ENCODE data around the gene KPTN. TPM values are rescaled to one million over a fixed set of nuclear protein-coding genes. Genes with fewer than 3 reads are reported as not detected.

The KPTN gene
- total and polyA plus RNA-seq, 2 of the 13 experiments (the other 11 are each of a cell fraction or from before 2014, with no cell fraction given), result 9.1 to 13.3 TPM

- ChIA-PET CTCF (ENCODE audit: low intra/inter-chr PET ratio, low total read pairs) (no interaction called here), POLR2A (no interaction called here)
- ATAC-seq, result no peak
- no TSS peak for BruUV-seq (replicated peaks)
- no peak for FAIRE-seq
- no peak overlapping the region for H3K4me3 ChIP-seq (replicated peaks in 1 of 3; ENCODE audit: insufficient read depth in 1 of 3, low read depth in 2 of 3, low read length in 3 of 3)
- no peaks in the 10 kb centered on the region for H3K36me3 ChIP-seq (replicated peaks in 1 of 2; ENCODE audit: control insufficient read depth in 1 of 2, insufficient read depth in 2 of 2, low read length in 2 of 2)
- peaks cover 6% of the 10 kb centered on the region; the same call in 1 of the 2 replicates for H3K4me1 ChIP-seq (ENCODE audit: insufficient read depth, low read length)
- in situ Hi-C loops (cut with HindIII; ENCODE audit: extremely low pct_ligation_motif_present, low pct_unique_long_range_greater_than_20kb), result no loop called here
- H4K20me1 ChIP-seq (ENCODE audit: insufficient read depth, low read length), result no peaks in the 10 kb centered on the region
- no peak overlapping the region for H3K9ac ChIP-seq (ENCODE audit: insufficient read depth, low read depth, low read length)
- no peak overlapping the region for H3K27ac ChIP-seq (ENCODE audit: extremely low read length, insufficient read depth, low read length)
- no peak overlapping the region for H2AFZ ChIP-seq (ENCODE audit: low read length)
- no peaks in the 10 kb centered on the region for H3K9me3 ChIP-seq (ENCODE audit: low read length)
- TF ChIP-seq ZBTB38 (CRISPR knock-in tag; IDR thresholded peaks at IDR 0.05) (no peak), ZNF329 (CRISPR knock-in tag; IDR thresholded peaks at IDR 0.05; ENCODE audit: low read depth) (no peak), IKZF4 (CRISPR knock-in tag; IDR thresholded peaks at IDR 0.05; ENCODE audit: borderline replicate concordance, low read depth, not compliant biosample characterization) (no peak), ZNF878 (CRISPR knock-in tag; IDR thresholded peaks at IDR 0.05) (no peak), ATF6 (CRISPR knock-in tag; conservative IDR thresholded peaks at IDR 0.05) (no peak), ZNF788 (CRISPR knock-in tag; IDR thresholded peaks at IDR 0.05; ENCODE audit: borderline replicate concordance) (no peak), ZMAT3 (CRISPR knock-in tag; conservative IDR thresholded peaks at IDR 0.05) (no peak), BCL6 (CRISPR knock-in tag; IDR thresholded peaks at IDR 0.05) (no peak), ZFP36 (IDR thresholded peaks at IDR 0.05; ENCODE audit: borderline replicate concordance, low read depth, low read length, partially characterized antibody) (no peak), ZNF678 (CRISPR knock-in tag; IDR thresholded peaks at IDR 0.05) (no peak), ZNF572 (CRISPR knock-in tag; IDR thresholded peaks at IDR 0.05) (no peak), ZNF44 (CRISPR knock-in tag; IDR thresholded peaks at IDR 0.05) (no peak), ZNF121 (CRISPR knock-in tag; IDR thresholded peaks at IDR 0.05) (no peak), ARID4A (CRISPR knock-in tag; IDR thresholded peaks at IDR 0.05; ENCODE audit: borderline replicate concordance) (no peak), TIGD3 (CRISPR knock-in tag; IDR thresholded peaks at IDR 0.05; ENCODE audit: borderline replicate concordance) (no peak), KLF6 (CRISPR knock-in tag; IDR thresholded peaks at IDR 0.05) (no peak)
- peaks cover 3 to 60% of the 10 kb centered on the region in 2 experiments; a peak in 4 of 5 replicates for H3K27me3 ChIP-seq (ENCODE audit: control insufficient read depth in 1 of 2, insufficient read depth in 2 of 2, low read length in 2 of 2)
- DNase-seq (ENCODE audit: low spot score), result no peak
- no peak overlapping the region for H3K4me2 ChIP-seq (ENCODE audit: low read depth, low read length)
- no peaks in the 10 kb centered on the region for H3K79me2 ChIP-seq (ENCODE audit: insufficient read depth, low read length)
- WGBS (ENCODE audit: low lambda C conversion rate), result 6% methylated on average over 9 of the region's 9 CpGs
- intact Hi-C loops (cut with micrococcal nuclease; ENCODE audit: unreplicated experiment), result no loop called here
Measured at GRCh38 chr19:47467914-47468313, 16.1 kb downstream of the KPTN start.
